Gastrocnemius medialis (tissue), 4 donors: Measurements from ENCODE around the gene CACNA1G.

ENCODE experiments used
- POLR2A ChIP-seq, 2 donors: fragments of 450-650 bp; IDR thresholded peaks; one replicate each; pipeline ENCODE4 v1.6.1; 2017; ENCODE audit warnings: antibody characterized with exemption in 2 of 2, mild to moderate bottlenecking in 2 of 2, moderate library complexity in 2 of 2
- TF ChIP-seq, protein P1 (sequence below), 5 experiments: fragments of 450-650 bp in 3 of 5; fragments of 200-600 bp in 2 of 5; sonication (generic) in 2 of 5; IDR thresholded peaks in 4 of 5; conservative IDR thresholded peaks in 1 of 5; 1 replicate in 4 of 5; 2 replicates in 1 of 5; pipeline ENCODE4 v1.5.1; 2016 to 2019; ENCODE audit warnings: antibody characterized with exemption in 5 of 5, mild to moderate bottlenecking in 3 of 5, moderate library complexity in 3 of 5

DNA sequence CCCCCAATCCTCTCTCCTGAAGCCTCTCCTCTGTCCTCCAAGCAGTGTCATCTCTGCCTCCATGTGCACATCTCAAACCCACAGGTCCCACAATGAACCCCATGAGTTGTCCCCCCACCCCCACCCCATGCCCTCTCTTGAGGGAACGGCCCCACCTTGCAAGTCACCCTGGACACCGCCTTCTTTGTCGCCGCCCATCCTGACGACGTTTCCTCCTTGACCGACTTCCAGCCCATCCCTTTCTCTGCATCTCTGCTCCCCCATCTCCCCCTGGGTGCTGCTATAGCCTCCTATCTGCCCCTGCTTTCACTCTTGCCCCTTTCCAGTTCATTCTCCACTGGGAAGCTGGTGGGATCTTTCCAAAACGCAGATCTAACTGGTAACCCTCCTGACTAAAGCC lies 15.2 kb upstream of the CACNA1G start:
- TF ChIP-seq, protein P1, sequence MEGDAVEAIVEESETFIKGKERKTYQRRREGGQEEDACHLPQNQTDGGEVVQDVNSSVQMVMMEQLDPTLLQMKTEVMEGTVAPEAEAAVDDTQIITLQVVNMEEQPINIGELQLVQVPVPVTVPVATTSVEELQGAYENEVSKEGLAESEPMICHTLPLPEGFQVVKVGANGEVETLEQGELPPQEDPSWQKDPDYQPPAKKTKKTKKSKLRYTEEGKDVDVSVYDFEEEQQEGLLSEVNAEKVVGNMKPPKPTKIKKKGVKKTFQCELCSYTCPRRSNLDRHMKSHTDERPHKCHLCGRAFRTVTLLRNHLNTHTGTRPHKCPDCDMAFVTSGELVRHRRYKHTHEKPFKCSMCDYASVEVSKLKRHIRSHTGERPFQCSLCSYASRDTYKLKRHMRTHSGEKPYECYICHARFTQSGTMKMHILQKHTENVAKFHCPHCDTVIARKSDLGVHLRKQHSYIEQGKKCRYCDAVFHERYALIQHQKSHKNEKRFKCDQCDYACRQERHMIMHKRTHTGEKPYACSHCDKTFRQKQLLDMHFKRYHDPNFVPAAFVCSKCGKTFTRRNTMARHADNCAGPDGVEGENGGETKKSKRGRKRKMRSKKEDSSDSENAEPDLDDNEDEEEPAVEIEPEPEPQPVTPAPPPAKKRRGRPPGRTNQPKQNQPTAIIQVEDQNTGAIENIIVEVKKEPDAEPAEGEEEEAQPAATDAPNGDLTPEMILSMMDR (IDR thresholded peaks at IDR 0.05 in 4 of 5, conservative IDR thresholded peaks at IDR 0.05 in 1 of 5): no peak
- no peak for TF ChIP-seq POLR2A (IDR thresholded peaks at IDR 0.05)
